ENCODE results near the gene NEUROG3.

DNA sequence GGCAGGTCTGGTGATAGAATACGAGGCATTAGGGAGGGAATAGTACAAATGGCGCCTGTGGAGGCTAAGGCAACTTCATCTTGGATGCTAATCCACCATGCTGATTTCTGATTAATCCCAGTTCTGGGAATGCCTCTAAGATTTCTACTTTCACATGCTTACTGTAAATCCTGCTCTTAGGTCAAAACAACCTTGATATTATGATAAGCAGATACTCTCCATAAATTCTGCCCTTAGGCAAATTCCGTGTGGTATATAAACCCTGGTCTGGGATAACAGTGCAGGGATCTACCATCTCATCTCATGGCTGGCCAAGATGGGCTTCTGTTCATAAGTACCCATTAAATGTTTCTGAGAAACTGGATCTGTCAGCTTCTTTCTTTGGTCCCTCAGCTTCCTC is 11.4 kb upstream of the NEUROG3 start:
- TF ChIP-seq CTCF (IDR thresholded peaks at IDR 0.05; ENCODE audit: low read length) (no peak), EZH2phosphoT487 (IDR thresholded peaks at IDR 0.05; ENCODE audit: low read length) (no peak), EZH2 (optimal IDR thresholded peaks at IDR 0.05; ENCODE audit: low read depth, low read length) (no peak)
